VCaP (cell line): Measurements from ENCODE around the gene LIMS1.

ENCODE experiments used
- H3K27ac ChIP-seq: fragments of 450-650 bp; 2 replicates; pipeline ENCODE4 v1.5.1; 2017
- TF ChIP-seq, protein P1 (sequence below): fragments of 450-650 bp; conservative IDR thresholded peaks from 2 replicates; pipeline ENCODE4 v1.5.1; 2017; ENCODE audit warnings: mild to moderate bottlenecking, moderate library complexity

The LIMS1 gene

DNA sequence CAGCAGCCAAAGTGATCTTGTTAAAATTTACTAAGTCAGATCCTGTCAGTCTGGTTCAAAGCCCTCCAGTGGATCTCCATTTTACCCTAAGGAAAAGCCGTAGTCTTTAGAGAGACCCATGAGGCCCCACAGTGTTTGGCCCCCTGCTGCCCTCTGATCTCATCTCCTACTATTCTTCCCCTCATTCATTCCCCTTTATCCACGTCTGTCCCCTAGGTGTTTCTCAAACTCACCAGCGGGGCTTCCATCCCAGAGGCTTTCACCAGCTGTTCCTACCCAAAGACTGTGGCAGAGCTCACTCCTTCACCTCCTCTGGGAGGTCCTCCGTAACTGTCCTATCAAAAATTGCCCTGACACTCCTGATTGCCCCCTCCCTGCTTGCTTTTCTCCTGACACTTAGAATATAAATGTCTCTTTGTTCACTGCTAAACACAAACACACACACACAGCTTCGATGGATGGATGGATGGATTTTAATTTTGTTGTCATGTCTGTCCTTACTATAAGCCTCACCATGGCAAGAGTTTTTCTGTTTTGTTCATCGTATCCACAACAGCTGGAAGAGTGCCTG is 26.1 kb downstream of the LIMS1 start:
- peak overlapping the region; percentile 44 for H3K27ac ChIP-seq
- TF ChIP-seq, protein P1, sequence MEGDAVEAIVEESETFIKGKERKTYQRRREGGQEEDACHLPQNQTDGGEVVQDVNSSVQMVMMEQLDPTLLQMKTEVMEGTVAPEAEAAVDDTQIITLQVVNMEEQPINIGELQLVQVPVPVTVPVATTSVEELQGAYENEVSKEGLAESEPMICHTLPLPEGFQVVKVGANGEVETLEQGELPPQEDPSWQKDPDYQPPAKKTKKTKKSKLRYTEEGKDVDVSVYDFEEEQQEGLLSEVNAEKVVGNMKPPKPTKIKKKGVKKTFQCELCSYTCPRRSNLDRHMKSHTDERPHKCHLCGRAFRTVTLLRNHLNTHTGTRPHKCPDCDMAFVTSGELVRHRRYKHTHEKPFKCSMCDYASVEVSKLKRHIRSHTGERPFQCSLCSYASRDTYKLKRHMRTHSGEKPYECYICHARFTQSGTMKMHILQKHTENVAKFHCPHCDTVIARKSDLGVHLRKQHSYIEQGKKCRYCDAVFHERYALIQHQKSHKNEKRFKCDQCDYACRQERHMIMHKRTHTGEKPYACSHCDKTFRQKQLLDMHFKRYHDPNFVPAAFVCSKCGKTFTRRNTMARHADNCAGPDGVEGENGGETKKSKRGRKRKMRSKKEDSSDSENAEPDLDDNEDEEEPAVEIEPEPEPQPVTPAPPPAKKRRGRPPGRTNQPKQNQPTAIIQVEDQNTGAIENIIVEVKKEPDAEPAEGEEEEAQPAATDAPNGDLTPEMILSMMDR, result no peak

DNA sequence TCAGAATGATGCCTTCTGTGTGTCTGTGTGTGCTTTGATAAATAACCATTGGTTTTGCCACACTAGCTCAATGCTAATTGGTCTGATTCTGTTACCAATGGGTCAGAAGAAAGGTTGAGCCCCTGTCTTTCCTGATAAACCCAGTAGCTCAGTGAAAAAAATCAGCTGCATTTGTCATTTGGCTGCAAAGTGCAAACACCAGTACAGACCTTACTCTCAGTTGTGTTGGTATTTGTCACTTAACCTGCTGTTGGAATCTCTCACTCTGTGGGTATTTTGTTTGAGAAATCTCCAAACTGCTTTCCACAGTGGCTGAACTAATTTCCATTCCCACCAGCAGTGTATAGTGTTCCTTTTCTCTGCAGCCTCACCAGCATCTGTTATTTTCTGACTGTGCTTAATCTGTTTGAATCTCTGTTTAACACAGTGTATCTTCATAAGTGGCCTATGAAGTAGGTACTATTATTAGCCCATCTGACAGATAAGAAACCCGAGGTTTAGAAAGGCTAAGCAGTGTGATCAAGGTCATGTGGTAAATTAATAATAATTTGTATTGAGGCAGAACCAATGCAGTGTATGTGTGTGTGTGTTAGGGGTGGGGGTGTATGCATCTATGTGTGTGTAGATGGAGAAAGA is 26.7 kb downstream of the LIMS1 start:
- peak overlapping the region; percentile 44 for H3K27ac ChIP-seq
- TF ChIP-seq, protein P1, result no peak

DNA sequence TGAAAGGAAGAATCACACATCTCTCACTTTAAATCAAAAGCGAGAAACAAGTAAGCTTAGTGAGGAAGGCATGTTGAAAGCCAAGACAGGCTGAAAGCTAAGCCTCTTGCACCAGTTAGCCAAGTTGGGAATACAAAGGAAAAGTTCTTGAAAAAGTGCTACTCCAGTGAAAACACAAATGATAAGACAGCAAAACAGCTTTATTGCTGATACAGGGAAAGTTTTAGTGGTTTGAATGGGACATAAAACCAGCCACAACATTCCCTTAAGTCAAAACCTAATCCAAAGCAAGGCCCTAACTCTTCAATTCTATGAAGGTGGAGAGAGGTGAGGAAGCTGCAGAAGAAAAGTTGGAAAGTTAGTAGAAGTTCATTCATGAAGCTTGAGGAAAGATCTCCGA is 28.0 kb downstream of the LIMS1 start:
- no peak overlapping the region for H3K27ac ChIP-seq
- TF ChIP-seq, protein P1, result no peak

DNA sequence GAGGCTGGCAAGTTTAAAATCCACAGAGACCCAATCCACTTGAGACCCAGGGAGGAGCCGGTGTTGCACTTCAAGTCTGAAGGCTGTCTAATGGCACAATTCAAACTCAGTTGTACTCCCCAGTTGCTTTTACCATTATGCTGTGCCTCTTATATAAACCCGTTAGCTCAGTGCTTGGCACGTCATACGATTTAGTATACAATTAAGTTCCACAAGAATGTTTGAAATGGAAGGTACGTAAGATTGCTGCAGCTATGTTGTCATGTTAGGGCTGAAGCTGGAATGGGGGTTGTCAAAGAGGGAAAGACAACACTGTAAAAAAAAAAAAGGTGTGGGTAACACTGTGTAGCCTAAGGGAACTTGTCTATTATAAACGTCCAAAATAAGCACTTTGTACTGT is 30.2 kb downstream of the LIMS1 start:
- H3K27ac ChIP-seq, result no peak overlapping the region
- TF ChIP-seq, protein P1, result no peak

DNA sequence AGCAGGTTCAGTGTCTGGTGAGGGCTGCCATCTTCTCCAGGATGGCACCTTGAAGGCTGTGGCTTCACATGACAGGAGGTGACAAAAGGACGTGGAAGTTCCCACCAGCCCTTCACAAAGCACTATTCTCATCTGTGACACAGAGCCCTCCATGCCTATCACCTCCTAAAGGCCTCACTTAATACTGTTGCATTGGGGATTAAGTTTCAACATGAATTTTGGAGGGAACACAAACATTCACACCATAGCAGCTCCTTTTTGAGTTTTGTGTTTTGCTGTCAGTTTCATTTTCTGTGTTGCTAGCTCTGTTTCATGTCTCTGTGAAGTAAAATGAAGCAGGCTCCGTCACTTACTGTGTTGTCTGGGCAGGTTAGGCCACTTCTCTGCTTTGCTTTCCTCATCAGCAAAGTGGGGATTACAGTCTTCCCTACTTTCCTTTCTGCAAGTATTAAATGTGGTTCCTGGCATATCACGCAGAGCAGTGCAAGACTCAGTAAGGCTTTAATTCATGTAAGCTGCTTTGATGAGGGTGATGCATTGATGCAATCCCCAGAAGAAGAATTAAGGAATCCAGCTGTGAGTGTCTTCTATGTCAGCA is 31.6 kb downstream of the LIMS1 start:
- no peak overlapping the region for H3K27ac ChIP-seq
- TF ChIP-seq, protein P1, result no peak

DNA sequence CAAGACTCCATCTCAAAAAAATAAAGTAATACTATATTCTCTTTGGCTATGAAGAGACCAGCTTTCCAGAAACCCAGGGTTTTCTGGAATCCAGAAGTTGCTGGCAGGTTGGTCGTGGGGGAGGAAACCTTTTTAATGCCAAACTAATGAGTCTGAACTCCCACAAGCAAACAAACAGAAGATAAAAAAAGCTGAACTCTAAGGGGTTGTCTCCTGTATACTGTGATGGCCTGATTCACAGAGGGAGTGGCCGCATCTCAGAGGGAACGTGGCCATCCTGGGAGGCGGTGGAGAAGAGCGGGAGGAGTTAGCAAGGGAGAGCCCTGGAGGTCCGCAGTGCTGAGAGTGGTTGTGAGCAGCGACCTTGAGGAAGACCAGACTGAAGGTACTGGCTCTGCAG is 36.1 kb downstream of the LIMS1 start:
- TF ChIP-seq, protein P1, result no peak
- H3K27ac ChIP-seq, result no peak overlapping the region

DNA sequence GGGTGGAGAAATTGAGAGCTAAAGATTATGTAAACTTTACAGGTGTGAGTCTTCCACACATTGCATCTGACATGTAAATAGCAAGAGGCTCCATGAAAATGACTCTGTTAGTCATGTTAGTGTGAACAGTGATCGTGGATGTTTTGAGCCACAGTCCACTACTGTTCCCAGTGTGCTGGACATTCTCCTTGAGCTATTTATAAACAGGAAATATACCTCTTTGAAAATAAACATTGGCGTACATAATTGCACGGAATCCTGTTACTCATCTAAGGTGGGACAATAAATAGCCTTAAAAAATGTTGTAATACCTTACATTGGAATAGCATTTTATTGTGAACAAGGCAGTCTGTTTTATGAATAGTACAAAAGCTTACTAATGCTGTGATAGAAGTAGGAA is 37.0 kb downstream of the LIMS1 start:
- H3K27ac ChIP-seq, result no peak overlapping the region
- TF ChIP-seq, protein P1, result no peak
